ENCODE measurements around the gene ADGRG2.

- TF ChIP-seq CTCF (conservative IDR thresholded peaks at IDR 0.05; ENCODE audit: low read length) = no peak
- TF ChIP-seq EZH2phosphoT487 (IDR thresholded peaks at IDR 0.05; ENCODE audit: borderline replicate concordance, low read depth, low read length) = no peak
Measured at GRCh38 chrX:18973527-18974192, 148.6 kb downstream of the ADGRG2 start.

Measured in OCI-LY7 (cell line).